GM19025 (cell line): ENCODE results near the gene PCDH8.
"Not testable (repeated sequence)": the region's sequence is repeated elsewhere in the genome, so short reads cannot be mapped to it uniquely, and the experiment has no call there.

ENCODE experiments used
- ATAC-seq: cut with Tn5 transposase; IDR thresholded peaks from one replicate; pipeline ENCODE4 v1.9.1; 2021; ENCODE audit warnings: mild to moderate bottlenecking, low read depth, moderate library complexity; ENCODE audit not compliant: unreplicated experiment

PCDH8 gene

DNA sequence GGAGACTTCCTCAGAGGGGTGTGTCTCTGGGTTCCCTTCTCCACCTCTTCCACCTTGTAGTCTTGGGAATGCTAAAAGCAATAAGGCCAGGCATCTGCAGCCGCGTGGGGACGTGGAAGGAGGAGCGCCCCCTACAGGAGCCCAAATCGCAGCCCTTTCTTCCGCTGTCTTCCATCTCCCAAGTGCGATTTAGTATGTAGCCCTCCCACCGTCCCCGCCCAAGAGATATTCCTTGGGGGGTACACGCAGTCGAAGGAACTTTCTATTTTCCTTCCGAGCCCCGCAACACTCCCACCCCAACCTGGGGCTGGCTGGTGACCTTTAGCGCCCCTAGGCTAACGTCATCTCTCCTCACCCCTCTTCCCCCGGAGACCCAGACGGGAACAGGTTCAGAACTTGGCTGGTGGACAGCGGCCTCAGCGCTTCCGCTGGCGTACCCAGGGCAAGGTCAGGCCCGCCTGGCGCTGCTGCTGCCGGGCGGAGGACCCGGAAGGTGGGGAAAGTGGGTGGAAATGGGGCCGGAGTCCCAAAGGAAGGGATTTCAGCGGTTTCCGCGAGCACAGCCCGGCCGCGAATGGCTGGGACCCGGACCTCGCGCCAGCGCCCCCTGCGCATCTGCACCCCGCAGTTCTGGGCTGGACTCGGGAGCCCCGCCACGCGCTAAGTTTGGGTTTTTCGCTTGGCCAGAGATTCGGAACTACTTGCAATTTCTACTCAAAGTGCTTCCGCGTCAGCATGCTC, 2.1 kb upstream of the PCDH8 start:
- no peak for ATAC-seq

DNA sequence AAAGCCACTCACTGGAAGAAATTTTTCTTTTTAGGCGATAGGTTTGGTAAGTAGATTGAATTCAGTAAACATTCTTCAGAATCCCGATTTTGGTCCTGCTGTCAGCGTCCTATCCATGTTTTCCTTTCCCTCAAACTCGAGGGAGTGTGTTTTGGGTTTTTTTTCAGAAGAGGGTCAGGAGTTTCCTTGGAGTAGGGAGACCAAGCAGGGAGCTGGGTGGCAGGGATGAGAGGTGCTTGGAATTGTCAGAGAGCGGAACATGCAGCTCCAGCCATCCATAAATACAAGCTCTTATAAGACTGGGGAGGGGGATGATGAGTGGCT, 1.6 kb upstream of the PCDH8 start:
- no peak for ATAC-seq

DNA sequence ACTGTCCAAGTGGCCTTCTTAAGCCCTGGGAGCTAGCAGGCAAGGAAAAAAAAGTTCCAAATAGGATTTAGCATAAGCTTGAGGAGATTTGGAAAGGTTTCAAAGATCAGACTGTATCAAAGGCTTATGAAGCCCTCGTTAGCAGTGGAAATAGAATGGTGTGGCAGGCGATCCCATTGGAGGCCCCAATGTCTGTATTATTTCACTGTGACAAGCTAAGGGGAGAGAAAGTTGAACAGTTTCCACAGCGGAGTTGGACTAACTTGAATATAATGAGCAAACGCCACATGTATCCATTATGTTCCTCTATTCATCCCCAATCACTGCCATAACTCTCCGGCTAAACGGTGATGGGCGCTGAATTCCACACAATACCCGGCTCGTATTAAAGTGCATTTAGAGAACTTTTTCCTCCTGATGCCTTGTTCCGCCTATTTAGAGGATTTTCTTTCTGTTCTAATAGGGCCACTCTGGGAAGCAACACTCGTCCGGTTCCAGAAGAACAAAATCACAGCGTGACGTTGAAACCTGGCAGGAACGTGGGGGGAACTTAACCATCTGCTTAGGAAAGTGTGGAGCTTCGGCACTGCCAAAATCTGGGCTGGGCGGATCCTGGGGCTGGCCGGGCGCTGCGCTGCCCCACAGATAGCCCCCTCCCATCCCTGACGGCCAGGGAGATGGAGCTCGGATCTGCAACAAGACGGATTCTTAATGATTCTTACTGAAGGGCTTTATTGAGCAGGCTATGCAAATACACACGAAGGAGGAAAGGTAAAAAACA, 1.0 kb upstream of the PCDH8 start:
- ATAC-seq = no peak

DNA sequence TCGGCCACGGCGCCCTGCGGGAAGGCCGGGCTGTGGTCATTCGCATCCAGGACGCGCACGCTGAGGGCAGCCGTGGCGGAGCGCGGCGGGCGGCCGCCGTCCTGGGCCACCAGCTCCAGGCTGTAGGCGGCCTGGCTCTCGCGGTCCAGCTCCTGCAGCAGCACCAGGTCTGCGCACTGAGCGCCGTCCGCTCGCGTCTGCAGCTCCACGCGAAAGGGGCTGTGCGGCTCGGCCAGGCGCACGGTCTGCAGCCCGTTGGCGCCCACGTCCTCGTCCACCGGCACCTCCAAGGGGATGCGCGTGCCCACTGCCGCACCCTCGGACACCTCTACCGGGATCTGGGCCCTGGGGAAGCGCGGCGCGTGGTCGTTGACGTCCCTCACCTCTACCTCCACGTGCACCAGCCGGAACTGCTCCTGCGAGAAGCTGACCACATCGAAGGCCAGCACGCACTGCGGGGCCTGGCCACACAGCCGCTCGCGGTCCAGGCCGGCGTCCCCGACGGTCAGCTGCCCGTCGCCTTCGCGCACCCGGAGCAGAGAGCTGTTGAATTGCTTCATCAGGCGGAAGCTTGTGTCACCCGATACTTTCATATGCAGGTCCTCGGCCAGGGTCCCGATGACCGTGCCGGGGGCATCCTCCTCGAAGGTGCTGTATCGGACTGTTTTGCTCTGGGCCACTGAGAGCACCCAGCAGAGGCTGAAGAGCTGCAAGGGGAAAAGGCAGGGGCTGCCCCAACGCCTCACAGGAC, 583 bp downstream of the PCDH8 start:
- no peak for ATAC-seq

DNA sequence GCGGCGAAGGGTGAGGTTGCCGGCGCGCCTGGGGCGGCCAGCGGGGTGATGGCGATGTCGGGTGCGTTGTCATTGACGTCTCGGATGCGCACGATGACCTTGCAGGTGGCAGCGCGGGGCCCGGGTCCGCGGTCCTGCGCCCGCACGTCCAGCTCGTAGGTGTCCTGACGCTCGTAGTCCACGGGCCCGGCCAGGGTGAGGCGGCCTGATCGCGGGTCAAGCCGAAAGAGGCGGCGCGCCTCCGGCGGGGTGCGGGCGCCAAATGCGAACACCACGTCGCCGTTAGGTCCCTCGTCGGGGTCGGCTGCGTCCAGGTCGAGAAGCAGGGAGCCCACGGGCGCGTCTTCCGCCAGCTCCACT, 1.1 kb downstream of the PCDH8 start:
- ATAC-seq = no peak

DNA sequence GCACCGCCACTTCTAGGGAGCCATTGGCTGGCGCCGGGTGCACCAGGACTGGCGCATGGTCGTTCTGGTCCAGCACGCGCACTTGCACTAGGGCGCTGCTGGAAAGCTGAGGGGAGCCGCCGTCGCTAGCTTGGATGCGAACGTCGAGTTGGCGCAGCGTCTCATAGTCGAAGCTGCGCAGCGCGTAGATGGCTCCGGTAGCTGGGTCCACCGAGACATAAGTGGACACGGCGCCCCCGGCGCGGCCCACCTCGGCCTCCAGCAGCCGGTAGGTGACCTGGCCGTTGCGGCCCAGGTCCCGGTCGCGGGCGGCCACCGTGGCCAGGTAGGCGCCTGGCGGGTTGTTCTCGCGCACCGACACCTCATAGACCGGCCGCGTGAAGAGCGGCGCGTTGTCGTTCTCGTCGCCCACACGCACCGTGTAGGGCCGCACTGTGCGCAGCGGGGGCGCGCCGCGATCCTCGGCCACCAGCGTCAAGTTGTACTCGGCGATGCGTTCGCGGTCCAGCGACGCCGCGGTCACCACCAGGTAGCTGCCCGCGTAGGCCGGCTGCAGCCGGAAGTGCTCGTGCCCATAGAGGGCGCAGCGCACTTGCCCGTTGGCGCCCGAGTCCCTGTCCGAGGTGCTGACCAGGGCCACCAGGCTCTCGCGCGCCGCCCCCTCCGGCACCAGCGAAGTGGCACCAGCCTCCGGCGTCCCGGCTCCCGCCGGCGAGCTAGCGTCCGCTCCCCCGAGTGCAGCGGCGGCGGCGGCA, 1.7 kb downstream of the PCDH8 start:
- ATAC-seq = no peak

DNA sequence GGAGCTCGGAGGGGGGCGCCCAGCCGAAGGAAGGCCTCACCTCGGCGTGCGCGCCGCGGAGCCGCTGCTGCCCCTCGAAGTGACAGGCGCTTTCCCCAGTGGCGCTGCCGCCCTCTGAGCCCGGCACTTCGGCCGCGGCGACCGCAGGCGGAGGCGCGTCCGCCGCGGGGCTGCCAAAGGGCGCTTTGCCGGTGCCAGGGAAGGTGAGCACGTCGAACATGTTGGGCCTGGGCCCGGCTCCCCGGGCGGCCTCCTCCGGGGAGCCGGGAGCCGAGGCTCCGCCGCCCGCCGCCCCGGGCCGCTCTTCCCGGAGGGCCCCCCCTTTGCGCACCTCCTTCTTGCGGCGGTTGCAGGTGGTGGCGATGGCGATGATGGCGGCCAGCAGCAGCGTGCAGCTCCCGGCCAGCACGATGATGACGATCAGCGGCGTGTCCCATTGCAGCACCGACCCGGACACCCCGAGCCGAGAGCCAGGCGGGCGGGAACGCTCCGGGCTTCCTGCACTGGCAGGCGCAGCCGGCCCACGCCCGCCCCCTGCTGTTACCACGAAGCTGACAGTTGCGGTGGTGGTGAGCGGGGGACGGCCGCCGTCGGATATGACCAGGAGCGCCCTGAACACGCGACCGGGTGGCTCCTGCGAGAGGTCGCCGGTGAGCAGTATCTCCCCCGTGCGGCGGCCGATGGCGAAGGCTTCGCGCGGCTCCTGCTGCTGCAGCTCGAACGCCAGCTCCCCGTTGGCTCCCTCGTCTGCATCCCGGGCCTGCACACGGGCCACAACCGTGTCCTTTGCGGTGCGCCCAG, 2.5 kb downstream of the PCDH8 start:
- ATAC-seq = no peak

DNA sequence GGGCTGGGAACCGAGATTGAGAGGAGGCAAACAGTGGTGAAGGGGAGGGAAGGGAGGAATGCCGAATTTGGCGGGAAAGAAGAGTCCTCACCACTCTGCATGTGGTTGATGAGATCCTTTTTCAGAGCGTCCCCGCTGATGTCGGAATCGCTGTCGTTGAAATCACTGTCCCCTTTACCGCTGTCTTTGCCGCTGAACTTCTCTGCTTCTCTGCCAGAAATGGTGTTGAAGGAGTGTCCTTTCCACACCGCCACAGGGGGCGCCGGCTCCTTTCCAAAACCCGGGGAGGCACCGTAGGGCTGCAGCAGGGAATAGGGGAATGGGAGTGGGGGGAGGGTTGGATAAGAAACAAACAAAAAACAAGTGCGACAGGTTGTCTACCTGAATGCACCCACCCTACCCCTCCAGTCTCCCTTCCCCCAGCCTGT, 3.1 kb downstream of the PCDH8 start:
- ATAC-seq = no peak

DNA sequence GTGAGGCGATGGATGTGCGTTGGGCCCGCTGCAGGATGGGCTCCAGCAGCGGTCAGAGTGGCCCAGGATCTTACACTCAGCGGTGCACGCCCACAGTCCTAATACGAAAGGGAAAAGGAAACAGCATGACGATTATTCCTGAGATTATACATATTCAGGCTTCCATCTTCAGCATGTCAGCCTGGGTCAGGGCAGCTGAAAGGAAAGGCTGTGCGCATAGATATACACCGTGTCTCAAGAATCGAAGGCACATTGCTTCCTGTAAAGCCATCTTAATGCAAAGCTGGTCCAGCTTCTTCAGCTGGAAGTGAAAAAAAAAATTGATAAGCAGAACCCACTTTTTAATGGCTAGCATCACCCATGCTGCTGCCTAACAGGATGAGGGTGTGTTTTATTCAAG, 3.6 kb downstream of the PCDH8 start:
- no peak for ATAC-seq

DNA sequence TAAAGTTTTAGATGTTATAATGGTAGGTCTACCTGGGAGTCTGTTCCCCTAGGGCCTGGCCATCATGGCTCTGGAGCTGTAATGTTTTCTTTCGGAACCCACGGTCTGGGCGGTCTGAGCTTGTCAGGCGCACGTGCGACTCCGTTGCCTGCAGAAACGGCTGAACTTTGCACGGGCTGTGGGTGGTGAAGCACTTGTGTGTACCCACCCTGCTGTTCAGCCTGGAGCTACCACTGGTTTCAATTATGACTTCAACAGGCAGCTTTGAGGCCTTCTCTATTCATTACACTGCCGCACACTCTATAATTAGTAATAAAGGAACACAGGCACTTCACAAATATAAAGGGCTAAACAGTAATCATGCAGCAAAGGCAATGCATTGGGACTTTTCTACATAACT, 6.0 kb downstream of the PCDH8 start:
- no peak for ATAC-seq

DNA sequence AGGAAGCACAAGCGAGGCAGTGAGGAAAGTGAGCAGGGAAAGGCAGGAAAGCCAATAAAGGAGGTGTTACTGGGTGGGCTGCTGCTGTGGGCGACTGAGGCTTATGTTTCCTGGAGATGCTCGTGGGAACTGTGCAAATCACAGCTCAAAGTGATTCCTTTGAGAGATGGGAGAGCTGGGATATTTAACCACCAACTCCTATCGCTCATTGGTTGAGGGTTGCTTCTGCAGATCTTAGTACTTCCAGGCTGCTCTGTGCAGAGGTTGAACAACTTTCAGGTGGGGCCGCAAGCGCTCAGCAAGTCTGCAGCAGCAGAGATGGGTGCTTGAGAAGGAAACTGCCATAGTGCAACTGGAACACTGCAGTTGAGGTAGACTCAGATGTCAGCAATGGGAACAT, 8.4 kb downstream of the PCDH8 start:
- no peak for ATAC-seq

DNA sequence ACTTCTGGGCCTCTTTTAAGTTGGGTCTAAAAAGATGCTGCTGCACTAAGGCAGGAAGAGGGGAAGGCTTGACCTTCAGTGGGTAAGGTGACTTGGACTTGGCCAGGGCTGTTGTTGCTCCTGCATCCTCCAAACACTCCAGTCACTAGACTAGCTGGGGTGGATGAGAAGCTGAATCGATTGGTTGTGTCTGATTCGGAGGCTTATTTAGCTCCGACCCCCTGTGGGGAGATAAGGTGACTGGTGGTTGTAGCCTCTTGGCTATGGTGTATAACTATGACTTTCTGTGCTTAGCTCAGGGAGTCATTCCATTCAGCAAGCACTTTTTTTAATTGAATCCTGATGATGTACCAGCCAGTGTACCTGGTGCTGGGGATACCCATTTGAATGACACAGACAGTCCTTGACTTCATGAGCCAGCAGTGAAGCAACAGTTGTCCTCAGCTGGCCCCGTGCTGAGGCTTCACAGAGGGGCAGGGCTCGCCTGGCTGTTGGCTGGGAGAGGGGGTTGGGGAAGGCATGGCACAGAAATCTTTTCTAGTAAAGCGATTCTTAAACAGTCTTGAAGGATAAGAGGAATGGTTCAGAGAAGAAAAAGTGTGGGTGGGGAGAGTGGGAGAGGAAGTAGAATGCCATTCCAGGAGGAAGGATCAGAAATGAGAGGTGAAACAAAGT, 9.9 kb downstream of the PCDH8 start:
- no peak for ATAC-seq

DNA sequence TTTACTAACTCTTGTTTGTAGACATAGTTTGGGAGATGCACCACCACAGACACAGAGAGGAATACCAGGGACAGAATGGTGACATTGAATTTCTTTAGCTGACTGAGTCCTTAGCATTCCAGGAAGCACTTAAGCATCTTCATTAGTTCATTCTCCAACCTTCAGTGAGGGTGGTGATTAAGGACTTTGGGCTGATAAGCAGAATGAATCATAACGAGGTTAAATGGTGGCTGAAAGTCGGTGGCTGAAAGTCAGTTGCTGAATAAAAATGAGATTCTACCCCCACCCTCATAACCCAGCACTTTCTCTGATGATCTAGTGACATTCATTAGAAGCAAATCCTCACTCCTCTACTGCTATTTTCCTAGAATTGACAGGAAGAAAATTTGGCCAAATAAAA, 10.6 kb downstream of the PCDH8 start:
- ATAC-seq = no peak

DNA sequence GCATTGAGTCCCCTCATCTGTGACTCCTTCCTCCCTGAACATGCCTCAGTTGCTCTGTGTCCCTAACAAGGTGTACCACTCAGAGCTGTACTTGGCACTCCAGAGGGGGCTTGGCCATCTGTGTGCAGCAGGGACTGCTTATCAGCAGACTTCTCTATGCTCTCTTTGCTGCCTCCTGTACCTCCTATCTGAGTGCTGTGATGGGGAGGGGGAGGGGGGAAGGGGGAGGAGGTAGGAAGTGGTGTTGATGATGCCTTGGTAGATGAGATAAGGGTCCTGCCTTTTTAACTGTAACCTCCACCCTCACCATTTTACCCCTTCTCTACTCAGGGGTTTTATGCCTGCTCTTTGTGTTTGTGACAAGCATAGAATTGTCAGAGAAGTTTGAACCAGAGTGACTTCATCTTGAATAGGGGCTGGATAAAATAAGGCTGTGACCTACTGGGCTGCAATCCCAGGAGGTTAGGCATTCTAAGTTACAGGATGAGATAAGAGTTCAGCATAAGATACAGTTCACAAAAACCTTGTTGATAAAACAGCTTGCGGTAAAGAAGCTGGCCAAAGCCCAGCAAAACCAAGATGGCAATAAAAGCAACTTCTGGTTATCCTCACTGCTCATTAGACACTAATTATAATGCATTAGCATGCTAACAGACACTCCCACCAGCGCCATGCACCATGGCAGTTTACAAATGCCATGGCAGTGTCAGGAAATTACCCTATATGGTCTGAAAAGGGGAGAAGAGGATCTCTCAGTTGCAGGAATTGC, 13.2 kb downstream of the PCDH8 start:
- no peak for ATAC-seq

DNA sequence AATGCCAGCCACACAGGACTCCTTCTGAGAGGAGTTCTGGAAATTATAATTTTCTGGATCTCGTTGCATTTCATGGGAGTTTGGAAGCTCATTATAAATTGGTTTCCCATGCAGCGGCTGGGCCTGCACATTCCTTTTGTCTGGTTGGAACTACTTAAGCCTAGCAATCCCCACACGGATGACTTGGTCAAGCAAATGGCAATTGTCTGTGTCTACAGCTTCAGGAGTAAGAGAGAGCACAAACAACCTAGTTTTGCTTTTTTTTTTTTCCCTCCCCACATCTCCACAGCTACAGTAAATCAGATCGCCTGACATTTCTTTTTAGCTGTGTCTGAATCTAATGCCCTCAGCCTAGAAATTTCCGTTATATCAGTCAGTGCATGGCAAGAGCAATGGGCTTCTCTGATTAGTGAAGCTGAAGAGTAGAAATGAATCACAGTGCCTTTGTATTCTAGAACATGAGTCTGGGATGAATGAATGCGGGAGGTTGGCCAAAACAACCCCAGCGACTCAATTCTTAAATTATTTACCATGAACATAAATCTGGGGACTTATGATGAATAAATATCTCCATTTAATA, 15.1 kb downstream of the PCDH8 start:
- ATAC-seq = no peak

DNA sequence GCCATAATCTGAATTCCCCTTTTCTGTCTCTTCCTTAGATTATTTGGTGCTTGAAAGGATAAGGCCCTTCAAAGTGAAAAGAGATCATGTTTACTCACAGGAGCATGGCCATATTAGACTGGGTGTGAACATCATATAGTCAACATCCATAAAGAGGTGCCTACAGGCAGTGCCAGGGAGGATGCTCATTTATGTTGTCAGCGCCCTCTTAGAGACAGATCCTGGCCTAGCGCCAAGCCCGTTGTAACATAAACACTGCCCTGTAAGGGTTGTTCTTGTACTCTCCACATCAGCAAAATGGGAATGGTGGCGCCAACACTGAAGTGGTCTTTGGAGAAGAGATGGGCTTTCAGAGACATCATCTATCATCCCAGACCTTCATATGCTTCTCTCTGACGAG, 16.1 kb downstream of the PCDH8 start:
- ATAC-seq = no peak

DNA sequence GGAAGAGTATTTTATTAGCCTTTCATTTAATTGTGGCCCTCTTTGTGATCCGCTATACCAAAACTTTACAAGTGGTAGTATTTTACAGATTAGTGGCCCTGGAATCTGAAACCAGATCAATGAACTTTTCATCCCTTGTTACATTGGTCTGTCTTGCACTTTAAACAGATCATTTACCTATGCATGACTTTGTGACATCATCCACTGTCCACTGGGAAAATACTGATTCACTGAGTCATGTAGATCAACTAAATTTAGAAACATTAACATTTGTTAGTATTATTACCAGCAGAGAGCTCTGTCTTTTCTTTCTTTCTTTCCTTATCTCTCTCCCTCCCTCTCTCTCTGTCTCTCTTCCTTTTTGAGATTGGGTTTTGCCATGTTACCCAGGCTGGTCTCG, 17.5 kb downstream of the PCDH8 start:
- ATAC-seq = no peak

DNA sequence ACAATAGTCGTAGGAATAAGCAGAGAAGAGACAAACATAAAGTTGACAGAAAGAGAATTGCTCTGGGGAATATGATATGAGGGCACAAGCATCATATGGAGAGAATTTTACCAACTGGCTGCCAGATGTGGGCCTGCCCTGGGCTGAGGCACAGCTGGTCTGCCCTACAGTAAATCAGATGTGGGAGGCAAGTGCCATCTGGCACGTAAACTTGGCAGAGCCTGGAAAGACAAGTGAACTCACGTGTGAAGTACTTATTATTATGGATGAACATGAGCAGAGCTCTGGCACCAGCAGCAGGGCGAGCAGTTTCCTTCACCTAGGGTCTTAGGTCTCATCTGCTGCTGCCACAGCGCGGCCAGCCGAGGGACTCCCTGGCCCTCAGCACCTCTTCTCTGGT, 20.6 kb downstream of the PCDH8 start:
- ATAC-seq = no peak

DNA sequence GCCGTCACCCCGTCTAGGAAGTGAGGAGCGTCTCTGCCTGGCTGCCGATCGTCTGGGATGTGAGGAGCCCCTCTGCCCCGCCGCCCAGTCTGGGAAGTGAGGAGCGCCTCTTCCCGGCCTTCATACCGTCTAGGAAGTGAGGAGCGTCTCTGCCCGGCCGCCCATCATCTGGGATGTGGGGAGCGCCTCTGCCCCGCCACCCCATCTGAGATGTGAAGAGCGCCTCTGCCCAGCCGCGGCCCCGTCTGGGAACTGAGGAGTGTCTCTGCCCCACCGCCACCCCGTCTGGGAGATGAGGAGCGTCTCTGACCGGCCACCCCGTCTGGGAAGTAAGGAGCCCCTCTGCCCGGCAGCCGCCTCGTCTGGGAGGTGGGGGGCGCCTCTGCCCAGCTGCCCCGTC, 30.6 kb downstream of the PCDH8 start:
- not testable (repeated sequence) for ATAC-seq
